Endothelial cell of umbilical vein (primary cell): ENCODE data around the gene DCAF12.

Experiments
- CTCF ChIP-seq, 2 donors: IDR thresholded peaks; 1 replicate in 1 of 2; 2 replicates in 1 of 2; pipeline ENCODE4 v1.5.1; 2011; ENCODE audit warnings: low read length in 2 of 2, mild to moderate bottlenecking in 2 of 2, moderate library complexity in 2 of 2, control low read depth in 1 of 2, inconsistent platforms in 1 of 2, low read depth in 1 of 2; ENCODE audit not compliant: insufficient read depth in 1 of 2; ENCODE audit errors: extremely low read depth in 1 of 2
- EZH2 ChIP-seq: IDR thresholded peaks from 2 replicates; pipeline ENCODE4 v1.6.1; 2012; ENCODE audit warnings: borderline replicate concordance, low read depth, mild to moderate bottlenecking, moderate library complexity, low read length, inconsistent platforms; ENCODE audit not compliant: severe bottlenecking
- FOS ChIP-seq: IDR thresholded peaks from 2 replicates; pipeline ENCODE4 v1.6.1; 2011; ENCODE audit warnings: mild to moderate bottlenecking, low read length, moderate library complexity, borderline replicate concordance; ENCODE audit not compliant: insufficient read depth
- POLR2A ChIP-seq: IDR thresholded peaks from 2 replicates; pipeline ENCODE4 v1.6.1; 2012; ENCODE audit warnings: low read depth, mild to moderate bottlenecking, control low read depth, low read length
- POLR2AphosphoS5 ChIP-seq: IDR thresholded peaks from 2 replicates; pipeline ENCODE4 v1.6.1; 2012; ENCODE audit warnings: low read depth, mild to moderate bottlenecking, control low read depth, low read length, moderate library complexity; ENCODE audit not compliant: insufficient read depth

GRCh38 chr9:34126207-34127034 lies at the start of gene DCAF12:
- TF ChIP-seq POLR2A (peak; percentile 89), EZH2 (no peak), FOS (no peak), POLR2AphosphoS5 (peak; percentile 78), CTCF (IDR thresholded peaks at IDR 0.05; ENCODE audit: extremely low read depth in 1 of 2, insufficient read depth in 1 of 2, low read depth in 1 of 2, low read length in 2 of 2) (no peak)
